GM21528 (cell line): ENCODE measurements around the gene LCP2.

Source experiments
- ATAC-seq: cut with Tn5 transposase; IDR thresholded peaks from one replicate; pipeline ENCODE4 v1.9.1; 2021; ENCODE audit warnings: mild to moderate bottlenecking, moderate library complexity; ENCODE audit not compliant: unreplicated experiment, low FRiP score

Gene LCP2

GRCh38 chr5:170223360-170223759 is 74.2 kb downstream of the LCP2 start:
- ATAC-seq = no peak

GRCh38 chr5:170221327-170221741 is 76.2 kb downstream of the LCP2 start:
- no peak for ATAC-seq

GRCh38 chr5:170220191-170220590 is 77.4 kb downstream of the LCP2 start:
- no peak for ATAC-seq

DNA sequence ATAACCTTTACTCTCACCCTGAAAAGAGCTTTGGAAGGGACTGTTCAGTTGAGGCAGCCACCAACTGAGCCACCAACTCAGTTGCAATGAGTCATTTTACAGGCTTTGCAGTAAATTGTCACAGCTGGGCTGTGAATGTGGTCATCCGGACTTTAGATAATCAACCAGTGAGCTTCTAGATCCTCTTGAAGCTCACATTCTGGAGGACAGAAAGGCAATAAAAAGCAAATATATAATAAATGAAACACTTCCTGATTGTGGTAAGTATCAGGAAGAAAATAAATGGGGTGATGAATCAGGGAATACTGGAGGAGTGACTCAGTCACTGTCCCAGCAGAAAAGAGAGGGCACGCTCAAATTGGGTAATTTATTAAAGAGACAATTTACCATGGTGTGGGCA is 78.0 kb downstream of the LCP2 start:
- ATAC-seq = no peak

DNA sequence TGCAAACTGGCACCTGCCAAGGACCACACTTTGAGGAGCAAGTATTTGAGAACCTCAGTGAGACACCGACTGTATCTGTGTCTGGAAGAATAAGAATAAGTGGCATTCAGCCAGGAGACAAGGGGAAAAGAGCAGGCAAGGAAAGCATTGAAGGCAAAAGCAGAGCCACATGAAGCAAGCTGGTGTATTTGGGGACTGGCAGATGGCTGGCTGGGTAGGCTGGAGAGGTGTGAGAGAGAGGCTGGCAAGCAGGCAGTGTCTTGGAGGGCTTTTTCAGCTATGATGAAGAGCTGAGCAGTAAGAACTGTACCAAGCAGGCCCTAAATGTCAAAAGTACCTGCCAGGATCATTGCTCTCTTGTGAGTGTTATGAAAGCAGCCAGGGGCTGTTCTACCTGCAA is 78.9 kb downstream of the LCP2 start:
- no peak for ATAC-seq

- no peak for ATAC-seq
Measured at GRCh38 chr5:170217831-170218230, 79.7 kb downstream of the LCP2 start.

DNA sequence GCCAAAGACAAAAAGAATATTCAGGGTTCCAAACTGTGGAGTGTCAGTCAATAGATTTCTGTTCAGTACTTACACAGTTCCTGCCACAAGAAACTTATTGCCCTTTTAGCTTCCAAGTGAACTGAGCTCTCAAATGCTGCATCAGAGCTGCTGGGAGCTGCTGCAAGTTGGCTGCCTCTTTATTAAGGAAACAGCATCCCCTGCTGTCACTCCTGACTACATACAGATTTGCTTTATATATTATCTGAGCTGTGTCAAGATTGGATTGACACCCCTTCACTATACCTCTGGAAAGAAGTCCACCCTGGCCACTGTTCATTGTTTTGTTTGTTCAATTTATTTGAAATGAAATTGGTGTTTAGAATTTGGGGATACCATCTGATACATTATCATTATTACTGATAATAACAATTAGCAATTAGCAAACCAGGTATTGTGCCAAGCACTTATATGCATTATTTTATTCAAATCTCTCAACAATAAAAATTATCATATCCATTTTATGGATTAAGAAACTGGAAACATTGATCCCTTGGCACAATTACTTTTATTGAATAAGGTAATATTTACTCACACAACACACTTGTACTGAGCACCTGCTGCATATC is 81.2 kb downstream of the LCP2 start:
- ATAC-seq = no peak

- ATAC-seq = no peak
Measured at GRCh38 chr5:170211575-170212334, 85.8 kb downstream of the LCP2 start.

DNA sequence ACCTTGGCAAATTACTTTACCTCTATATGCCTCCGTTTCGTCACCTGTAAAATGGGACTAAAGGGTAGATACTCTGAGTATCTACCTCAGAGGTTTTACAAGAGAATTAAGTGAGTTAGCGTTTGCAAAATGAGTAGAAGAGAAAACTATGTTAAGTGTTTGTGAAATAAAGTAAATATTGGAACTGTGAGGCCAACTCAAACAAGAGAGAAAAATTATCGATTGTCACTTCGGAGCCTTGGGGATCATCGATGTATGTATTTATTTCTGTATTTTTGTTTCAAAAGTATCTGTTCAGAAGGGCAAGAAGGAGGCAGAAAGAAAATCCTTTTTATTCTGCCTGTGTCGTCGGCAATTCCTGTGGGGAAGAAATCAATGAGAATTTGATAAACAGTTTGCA is 90.6 kb downstream of the LCP2 start:
- no peak for ATAC-seq

DNA sequence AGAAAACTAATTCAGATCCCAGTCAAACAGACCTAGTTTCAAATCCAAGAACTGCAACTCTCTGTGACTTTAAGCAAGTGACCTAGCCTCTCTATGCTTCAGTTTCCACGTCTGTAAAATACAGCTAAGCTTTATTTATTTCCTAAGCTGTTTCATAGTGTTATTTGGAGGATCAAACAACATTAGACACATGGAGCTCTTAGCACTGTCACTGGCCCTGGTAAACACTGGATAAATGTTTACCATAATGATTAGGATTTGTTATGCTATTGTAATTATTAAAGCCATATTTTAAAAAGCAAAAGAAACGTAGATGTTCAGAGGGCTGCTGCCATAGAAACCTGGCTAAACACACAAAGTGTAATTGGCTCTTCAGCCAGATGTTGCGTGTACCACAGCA is 91.4 kb downstream of the LCP2 start:
- ATAC-seq = no peak

DNA sequence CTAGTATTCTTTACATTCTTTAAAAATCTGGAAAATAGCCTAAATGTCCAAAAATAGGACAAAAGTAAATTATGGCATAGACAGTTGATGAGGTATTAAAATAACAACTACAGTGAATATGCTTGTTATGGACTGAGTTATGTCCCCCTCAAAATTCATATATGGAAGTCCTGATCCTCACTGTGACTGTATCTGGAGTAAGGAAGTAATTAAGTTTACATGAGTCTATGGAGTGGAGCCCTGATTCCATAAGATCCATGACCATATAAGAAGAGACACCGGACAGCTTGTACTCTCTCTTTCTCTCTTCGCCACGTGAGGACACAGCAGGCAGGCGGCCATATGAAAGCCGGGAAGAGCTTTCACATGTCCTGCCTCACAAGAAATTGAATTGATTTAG is 93.4 kb downstream of the LCP2 start:
- no peak for ATAC-seq

- ATAC-seq = no peak
Measured at GRCh38 chr5:170202117-170202516, 95.5 kb downstream of the LCP2 start.

- no peak for ATAC-seq
Measured at GRCh38 chr5:170201311-170201710, 96.3 kb downstream of the LCP2 start.

DNA sequence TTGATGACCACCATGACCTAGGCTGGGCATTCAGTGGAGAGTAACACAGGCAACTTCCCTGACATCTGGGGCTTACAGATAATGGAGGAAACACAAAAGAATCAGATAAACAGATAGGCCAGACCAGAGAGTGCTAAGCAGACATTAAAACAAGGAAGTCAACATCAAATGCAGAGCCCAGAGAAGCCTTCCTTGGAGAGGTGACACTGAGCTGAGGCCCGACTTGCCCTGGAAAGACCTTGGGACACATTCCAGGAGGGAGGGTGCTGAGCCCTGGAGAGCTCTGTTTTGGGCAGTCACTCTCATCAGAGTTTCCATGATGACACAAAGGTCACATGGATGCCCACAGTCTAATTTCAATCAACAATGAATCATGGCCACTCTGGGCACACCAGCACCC is 96.7 kb downstream of the LCP2 start:
- no peak for ATAC-seq
